ENCODE data around the gene RAB3GAP2. TPM values are rescaled to one million over a fixed set of nuclear protein-coding genes. Genes with fewer than 3 reads are reported as not detected.
"Not testable (repeated sequence)": the region's sequence is repeated elsewhere in the genome, so short reads cannot be mapped to it uniquely, and the experiment has no call there.

The RAB3GAP2 gene
- total and polyA plus RNA-seq, 4 experiments from 2014 or later = 24.1 to 44.9 (median 37.8) TPM

DNA sequence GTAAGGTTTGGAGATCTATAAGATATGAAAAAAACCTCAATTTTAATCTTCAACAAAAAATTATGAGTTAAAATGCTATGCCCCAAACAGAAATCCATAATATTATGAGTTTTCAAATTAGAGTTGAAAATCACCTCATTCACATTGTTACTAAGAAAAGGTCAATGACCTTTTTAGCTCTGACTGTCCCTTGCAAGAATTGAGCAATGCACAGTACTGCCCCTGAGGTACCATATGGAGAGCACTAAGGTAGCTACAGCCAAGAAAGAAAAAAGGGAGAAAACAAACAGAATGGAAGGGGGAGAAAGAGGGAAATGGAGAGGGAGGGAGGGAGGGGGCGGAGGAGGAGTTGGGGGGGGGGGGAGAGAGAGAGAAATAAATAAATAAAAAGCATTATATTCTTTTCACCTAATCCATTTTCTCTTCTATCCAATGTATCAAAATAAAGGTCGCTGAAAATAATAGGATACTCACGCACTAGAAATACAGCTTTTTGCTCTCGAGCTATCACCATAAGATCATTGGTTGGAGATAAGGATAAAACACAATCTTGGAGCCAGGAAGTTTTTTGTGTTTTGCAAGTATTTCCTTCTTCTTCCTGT, 58.8 kb downstream of the RAB3GAP2 start:
- no peaks in the 10 kb centered on the region for H3K4me1 ChIP-seq (ENCODE audit: insufficient read depth, low read length)
- ChIA-PET POLR2A (ENCODE audit: partially characterized antibody) (no interaction called here), CTCF (ENCODE audit: partially characterized antibody) (interaction anchor here (0.9 to 1.1 kb wide), 3 partner anchors 15 to 85 kb away, joined by 3 to 5 read pairs (median 3); no protein-coding TSS in a partner anchor)
- Mint-ChIP-seq H3K9me3 (no peaks in the 10 kb centered on the region), H3K4me3 (no peak overlapping the region), H3K27ac (no peak overlapping the region), H3K4me1 (peaks cover 8 to 14% (median 10%) of the 10 kb centered on the region in 4 donors), H3K36me3 (peaks cover 42 to 43% of the 10 kb centered on the region in 2 donors), H3K27me3 (no peaks in the 10 kb centered on the region)
- H3K4me3 ChIP-seq (ENCODE audit: low read length in 2 of 2) = no peak overlapping the region
- H3K27ac ChIP-seq (ENCODE audit: low read depth, low read length) = no peak overlapping the region
- H3K9me3 ChIP-seq (ENCODE audit: control insufficient read depth in 1 of 2, low read length in 2 of 2) = no peaks in the 10 kb centered on the region
- no peaks in the 10 kb centered on the region for H3K27me3 ChIP-seq (ENCODE audit: insufficient read depth, low read length)
- DNase-seq = no peak
- H3K36me3 ChIP-seq (ENCODE audit: insufficient read depth, low read length) = peaks cover 12% of the 10 kb centered on the region
- intact Hi-C loops (cut with micrococcal nuclease) = no loop called here

DNA sequence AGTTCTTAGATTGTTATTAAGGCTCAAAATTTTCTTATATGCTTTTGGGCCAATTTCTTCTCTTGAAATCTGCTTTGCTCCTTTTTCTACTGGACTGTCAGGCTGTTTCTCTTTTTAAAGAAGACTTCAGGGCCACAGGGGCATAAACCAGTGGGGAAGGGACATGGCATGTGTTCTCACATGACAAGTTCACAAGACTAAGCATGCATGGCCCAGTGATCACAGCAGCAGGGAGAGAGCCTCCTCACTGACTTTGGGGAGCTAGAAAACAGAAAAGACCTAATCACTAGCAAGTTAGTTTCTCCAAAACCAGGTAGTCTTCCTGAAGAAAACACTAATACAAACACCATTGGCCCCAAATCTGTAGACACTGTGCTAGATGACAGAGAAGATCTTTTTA, 64.8 kb downstream of the RAB3GAP2 start:
- Histone ChIP-seq H3K36me3 (ENCODE audit: insufficient read depth, low read length) (peaks cover 31% of the 10 kb centered on the region), H3K4me1 (ENCODE audit: insufficient read depth, low read length) (no peaks in the 10 kb centered on the region), H3K9me3 (ENCODE audit: control insufficient read depth in 1 of 2, low read length in 2 of 2) (no peaks in the 10 kb centered on the region), H3K27me3 (ENCODE audit: insufficient read depth, low read length) (no peaks in the 10 kb centered on the region), H3K4me3 (ENCODE audit: low read length in 2 of 2) (no peak overlapping the region), H3K27ac (ENCODE audit: low read depth, low read length) (no peak overlapping the region)
- Mint-ChIP-seq H3K4me1 (no peaks in the 10 kb centered on the region), H3K4me3 (no peak overlapping the region), H3K27me3 (no peaks in the 10 kb centered on the region), H3K27ac (peak overlapping the region in 1 of 7 donors; percentile 13), H3K36me3 (peaks cover 71 to 75% of the 10 kb centered on the region in 2 donors), H3K9me3 (peaks cover 0 to 7% (median 1%) of the 10 kb centered on the region in 8 donors)
- POLR2A ChIA-PET (ENCODE audit: partially characterized antibody) = no interaction called here
- no peak for DNase-seq
- CTCF ChIA-PET (ENCODE audit: partially characterized antibody) = no interaction called here
- intact Hi-C loops (cut with micrococcal nuclease) = no loop called here

DNA sequence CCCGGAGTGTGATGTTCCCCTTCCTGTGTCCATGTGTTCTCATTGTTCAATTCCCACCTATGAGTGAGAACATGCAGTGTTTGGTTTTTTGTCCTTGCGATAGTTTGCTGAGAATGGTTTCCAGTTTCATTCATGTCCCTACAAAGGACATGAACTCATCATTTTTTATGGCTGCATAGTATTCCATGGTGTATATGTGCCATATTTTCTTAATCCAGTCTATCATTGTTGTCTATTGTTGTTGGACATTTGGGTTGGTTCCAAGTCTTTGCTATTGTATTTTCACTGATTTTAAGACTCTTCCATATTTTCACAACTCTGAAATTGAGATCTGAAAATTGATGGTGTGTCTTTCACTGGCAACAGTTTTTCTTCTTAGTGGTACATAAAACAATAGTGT, 67.5 kb downstream of the RAB3GAP2 start:
- H3K4me3 ChIP-seq (ENCODE audit: low read length in 2 of 2); H3K27ac ChIP-seq (ENCODE audit: low read depth, low read length); H3K4me1 ChIP-seq (ENCODE audit: insufficient read depth, low read length); intact Hi-C loops (cut with micrococcal nuclease); H3K27me3 Mint-ChIP-seq; POLR2A ChIA-PET (ENCODE audit: partially characterized antibody); H3K27ac Mint-ChIP-seq; DNase-seq; H3K9me3 ChIP-seq (ENCODE audit: control insufficient read depth in 1 of 2, low read length in 2 of 2); H3K9me3 Mint-ChIP-seq; H3K4me1 Mint-ChIP-seq; H3K27me3 ChIP-seq (ENCODE audit: insufficient read depth, low read length); H3K4me3 Mint-ChIP-seq: not testable (repeated sequence)
- H3K36me3 Mint-ChIP-seq = peaks cover 51 to 57% of the 10 kb centered on the region in 2 donors
- H3K36me3 ChIP-seq (ENCODE audit: insufficient read depth, low read length) = peaks cover 25% of the 10 kb centered on the region
- CTCF ChIA-PET (ENCODE audit: partially characterized antibody) = interaction anchor here (1.4 kb wide), 1 partner anchor 12 kb away, joined by 3 read pairs; no protein-coding TSS in a partner anchor

- H3K27ac ChIP-seq (ENCODE audit: low read depth, low read length) = no peak overlapping the region
- Mint-ChIP-seq H3K4me1 (no peaks in the 10 kb centered on the region), H3K4me3 (no peak overlapping the region), H3K36me3 (peaks cover 41 to 48% of the 10 kb centered on the region in 2 donors), H3K27me3 (no peaks in the 10 kb centered on the region), H3K9me3 (peaks cover 0 to 7% (median 1%) of the 10 kb centered on the region in 8 donors), H3K27ac (no peak overlapping the region)
- H3K4me3 ChIP-seq (ENCODE audit: low read length in 2 of 2) = no peak overlapping the region
- intact Hi-C loops (cut with micrococcal nuclease) = no loop called here
- no peaks in the 10 kb centered on the region for H3K9me3 ChIP-seq (ENCODE audit: control insufficient read depth in 1 of 2, low read length in 2 of 2)
- CTCF ChIA-PET (ENCODE audit: partially characterized antibody) = no interaction called here
- no peak for DNase-seq
- POLR2A ChIA-PET (ENCODE audit: partially characterized antibody) = no interaction called here
- no peaks in the 10 kb centered on the region for H3K27me3 ChIP-seq (ENCODE audit: insufficient read depth, low read length)
- H3K36me3 ChIP-seq (ENCODE audit: insufficient read depth, low read length) = peaks cover 19% of the 10 kb centered on the region
- no peaks in the 10 kb centered on the region for H3K4me1 ChIP-seq (ENCODE audit: insufficient read depth, low read length)
Observed at GRCh38 chr1:220203816-220204215, 68.4 kb downstream of the RAB3GAP2 start.

GRCh38 chr1:220198186-220199005, 73.9 kb downstream of the RAB3GAP2 start:
- no peaks in the 10 kb centered on the region for H3K9me3 Mint-ChIP-seq
- H3K27ac Mint-ChIP-seq = no peak overlapping the region
- peaks cover 12 to 29% of the 10 kb centered on the region in 2 donors for H3K36me3 Mint-ChIP-seq
- no peaks in the 10 kb centered on the region for H3K4me1 ChIP-seq (ENCODE audit: insufficient read depth, low read length)
- DNase-seq = no peak
- POLR2A ChIA-PET (ENCODE audit: partially characterized antibody) = no interaction called here
- H3K9me3 ChIP-seq (ENCODE audit: control insufficient read depth in 1 of 2, low read length in 2 of 2) = no peaks in the 10 kb centered on the region
- intact Hi-C loops (cut with micrococcal nuclease) = no loop called here
- no peak overlapping the region for H3K27ac ChIP-seq (ENCODE audit: low read depth, low read length)
- CTCF ChIA-PET (ENCODE audit: partially characterized antibody) = interaction anchor here (1.0 kb wide), 1 partner anchor 10 kb away, joined by 3 read pairs; no protein-coding TSS in a partner anchor
- H3K27me3 Mint-ChIP-seq = no peaks in the 10 kb centered on the region
- H3K36me3 ChIP-seq (ENCODE audit: insufficient read depth, low read length) = peaks cover 14% of the 10 kb centered on the region
- no peak overlapping the region for H3K4me3 ChIP-seq (ENCODE audit: low read length in 2 of 2)
- no peak overlapping the region for H3K4me3 Mint-ChIP-seq
- no peaks in the 10 kb centered on the region for H3K27me3 ChIP-seq (ENCODE audit: insufficient read depth, low read length)
- no peaks in the 10 kb centered on the region for H3K4me1 Mint-ChIP-seq

DNA sequence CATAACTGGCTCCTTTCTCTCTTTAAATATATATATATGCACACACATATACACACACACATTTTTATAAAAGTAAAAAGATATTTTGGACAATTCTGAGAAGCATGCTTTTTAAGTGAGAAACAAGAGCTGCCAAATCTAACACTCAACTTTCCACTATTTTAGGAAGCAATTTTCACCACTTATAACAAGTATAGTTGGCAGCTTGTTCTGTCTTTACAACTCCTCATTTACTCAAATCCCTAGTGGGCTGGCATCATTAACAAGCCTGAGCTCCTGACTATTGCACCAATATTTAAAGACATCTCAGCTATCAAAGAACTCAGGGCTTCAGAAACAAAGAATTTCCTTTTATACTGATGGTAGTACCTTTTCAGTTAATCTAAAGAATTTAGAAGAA, 76.6 kb downstream of the RAB3GAP2 start:
- H3K4me1 Mint-ChIP-seq = no peaks in the 10 kb centered on the region

GRCh38 chr1:220189750-220190347, 82.4 kb downstream of the RAB3GAP2 start:
- peaks cover 0 to 3% (median under 1%) of the 10 kb centered on the region in 4 donors for H3K4me1 Mint-ChIP-seq
- ChIA-PET POLR2A (ENCODE audit: partially characterized antibody) (no interaction called here), CTCF (ENCODE audit: partially characterized antibody) (interaction anchor here (0.8 to 3.1 kb wide), 7 partner anchors 13 to 545 kb away, joined by 3 to 17 read pairs (median 4); no protein-coding TSS in a partner anchor)
- H3K27me3 ChIP-seq (ENCODE audit: insufficient read depth, low read length) = no peaks in the 10 kb centered on the region
- peaks cover 46% of the 10 kb centered on the region for H3K36me3 ChIP-seq (ENCODE audit: insufficient read depth, low read length)
- H3K4me1 ChIP-seq (ENCODE audit: insufficient read depth, low read length) = no peaks in the 10 kb centered on the region
- no peak overlapping the region for H3K27ac ChIP-seq (ENCODE audit: low read depth, low read length)
- H3K9me3 ChIP-seq (ENCODE audit: control insufficient read depth in 1 of 2, low read length in 2 of 2) = no peaks in the 10 kb centered on the region
- DNase-seq = peak in 2 of 5 donors; percentile 4 to 8
- no peak overlapping the region for H3K4me3 Mint-ChIP-seq
- peaks cover 29 to 62% of the 10 kb centered on the region in 2 donors for H3K36me3 Mint-ChIP-seq
- intact Hi-C loops (cut with micrococcal nuclease) = loop anchor here (1.0 to 5.0 kb wide), 2 partner anchors 543 to 587 kb away; no protein-coding TSS in a partner anchor
- H3K4me3 ChIP-seq (ENCODE audit: low read length in 2 of 2) = no peak overlapping the region
- H3K27ac Mint-ChIP-seq = peak overlapping the region in 1 of 7 donors; percentile 22
- no peaks in the 10 kb centered on the region for H3K9me3 Mint-ChIP-seq
- no peaks in the 10 kb centered on the region for H3K27me3 Mint-ChIP-seq

More for the DNA sequence above, 76.6 kb downstream of the RAB3GAP2 start:
- ChIA-PET POLR2A (ENCODE audit: partially characterized antibody) (no interaction called here), CTCF (ENCODE audit: partially characterized antibody) (interaction anchor here (1.1 to 1.5 kb wide), 2 partner anchors 9 to 22 kb away, joined by 4 to 7 read pairs; no protein-coding TSS in a partner anchor)
- Histone ChIP-seq H3K4me3 (ENCODE audit: low read length in 2 of 2) (no peak overlapping the region), H3K27ac (ENCODE audit: low read depth, low read length) (no peak overlapping the region), H3K4me1 (ENCODE audit: insufficient read depth, low read length) (no peaks in the 10 kb centered on the region), H3K36me3 (ENCODE audit: insufficient read depth, low read length) (peaks cover 27% of the 10 kb centered on the region), H3K9me3 (ENCODE audit: control insufficient read depth in 1 of 2, low read length in 2 of 2) (no peaks in the 10 kb centered on the region), H3K27me3 (ENCODE audit: insufficient read depth, low read length) (no peaks in the 10 kb centered on the region)
- intact Hi-C loops (cut with micrococcal nuclease) = no loop called here
- Mint-ChIP-seq H3K27ac (peak overlapping the region in 1 of 7 donors; percentile 1), H3K27me3 (no peaks in the 10 kb centered on the region), H3K4me3 (no peak overlapping the region), H3K9me3 (no peaks in the 10 kb centered on the region), H3K36me3 (peaks cover 17 to 41% of the 10 kb centered on the region in 2 donors)
- no peak for DNase-seq

All from CD4-positive, alpha-beta memory T cell (primary cell).